Measurements from ENCODE around the gene YIPF3. TPM values are rescaled to one million over a fixed set of nuclear protein-coding genes. Genes with fewer than 3 reads are reported as not detected.

The YIPF3 gene
- total RNA-seq, 4 donors from 2014 or later = 55.6 to 97.9 (median 73.5) TPM

- in situ Hi-C loops (cut with MboI; ENCODE audit: low sequenced_read_pairs in 4 of 4) = loop anchor here in 3 of 4 donors (10.0 to 25.0 kb wide), 2 partner anchors 54 to 271 kb away; partner anchors contain the start of genes DLK2 (in 2 of the 3), DNPH1 (in 1 of the 3) and TTBK1 (in 1 of the 3)
- Histone ChIP-seq H3K36me3 (peaks cover 0 to 48% of the 10 kb centered on the region in 2 donors), H3K9me3 (no peaks in the 10 kb centered on the region), H3K4me3 (no peak overlapping the region), H3K27ac (no peak overlapping the region), H3K27me3 (peaks cover 4 to 7% (median 6%) of the 10 kb centered on the region in 3 donors), H3K4me1 (peaks cover 10 to 12% of the 10 kb centered on the region in 2 donors)
- ATAC-seq (no peak), DNase-seq (no peak)
- intact Hi-C loops (cut with DNase I; ENCODE audit: low total_unique reads) = loop anchor here (5.0 kb wide), 1 partner anchor 141 kb away; the partner anchor contains the start of gene ZNF318
- TF ChIP-seq CTCF (IDR thresholded peaks at IDR 0.05 in 4 of 5, conservative IDR thresholded peaks at IDR 0.05 in 1 of 5) (no peak), POLR2A (IDR thresholded peaks at IDR 0.05) (no peak)
Measured at GRCh38 chr6:43508481-43509141, 8.1 kb downstream of the YIPF3 start.

- peak; percentile 70 to 79 for ATAC-seq
- H3K4me1 ChIP-seq = peaks cover 7 to 12% of the 10 kb centered on the region in 2 donors
- no peak overlapping the region for H3K27ac ChIP-seq
- H3K4me3 ChIP-seq = no peak overlapping the region
- H3K27me3 ChIP-seq = peaks cover 4 to 7% (median 6%) of the 10 kb centered on the region in 3 donors
- in situ Hi-C loops (cut with MboI; ENCODE audit: low sequenced_read_pairs in 4 of 4) (loop anchor here in 3 of 4 donors (10.0 to 25.0 kb wide), 2 partner anchors 52 to 270 kb away; partner anchors contain the start of genes DLK2 (in 2 of the 3), DNPH1 (in 1 of the 3) and TTBK1 (in 1 of the 3)), intact Hi-C loops (cut with DNase I; ENCODE audit: low total_unique reads) (loop anchor here (1.0 to 5.0 kb wide), 2 partner anchors 53 to 140 kb away; partner anchors contain the start of gene ZNF318)
- peaks cover 0 to 48% of the 10 kb centered on the region in 2 donors for H3K36me3 ChIP-seq
- peak; percentile 52 to 75 for DNase-seq
- TF ChIP-seq POLR2A (IDR thresholded peaks at IDR 0.05) (no peak), CTCF (IDR thresholded peaks at IDR 0.05 in 4 of 5, conservative IDR thresholded peaks at IDR 0.05 in 1 of 5) (peak; percentile 83 to 98 (median 96))
- H3K9me3 ChIP-seq = no peaks in the 10 kb centered on the region
Measured at GRCh38 chr6:43506667-43507471, 9.9 kb downstream of the YIPF3 start.

- H3K27me3 ChIP-seq = peaks cover 4 to 7% (median 6%) of the 10 kb centered on the region in 3 donors
- no peak overlapping the region for H3K27ac ChIP-seq
- H3K4me3 ChIP-seq = no peak overlapping the region
- TF ChIP-seq POLR2A (IDR thresholded peaks at IDR 0.05) = no peak
- no peak for TF ChIP-seq CTCF (IDR thresholded peaks at IDR 0.05 in 4 of 5, conservative IDR thresholded peaks at IDR 0.05 in 1 of 5)
- peaks cover 0 to 45% of the 10 kb centered on the region in 2 donors for H3K36me3 ChIP-seq
- ATAC-seq = no peak
- peaks cover 6 to 14% of the 10 kb centered on the region in 2 donors for H3K4me1 ChIP-seq
- no peaks in the 10 kb centered on the region for H3K9me3 ChIP-seq
- DNase-seq = no peak
- in situ Hi-C loops (cut with MboI; ENCODE audit: low sequenced_read_pairs in 4 of 4) = loop anchor here in 3 of 4 donors (10.0 to 25.0 kb wide), 2 partner anchors 51 to 269 kb away; partner anchors contain the start of genes DLK2 (in 2 of the 3), DNPH1 (in 1 of the 3) and TTBK1 (in 1 of the 3)
- intact Hi-C loops (cut with DNase I; ENCODE audit: low total_unique reads) = loop anchor here (1.0 to 5.0 kb wide), 2 partner anchors 52 to 139 kb away; partner anchors contain the start of gene ZNF318
Measured at GRCh38 chr6:43506171-43506570, 10.6 kb downstream of the YIPF3 start.

GRCh38 chr6:43505718-43506117, 11.0 kb downstream of the YIPF3 start:
- Histone ChIP-seq H3K9me3 (no peaks in the 10 kb centered on the region), H3K36me3 (peaks cover 0 to 46% of the 10 kb centered on the region in 2 donors), H3K4me1 (peaks cover 4 to 14% of the 10 kb centered on the region in 2 donors), H3K27me3 (peaks cover 4 to 7% (median 6%) of the 10 kb centered on the region in 3 donors), H3K4me3 (no peak overlapping the region), H3K27ac (no peak overlapping the region)
- in situ Hi-C loops (cut with MboI; ENCODE audit: low sequenced_read_pairs in 4 of 4) = loop anchor here in 3 of 4 donors (10.0 to 25.0 kb wide), 2 partner anchors 51 to 268 kb away; partner anchors contain the start of genes DLK2 (in 2 of the 3), DNPH1 (in 1 of the 3) and TTBK1 (in 1 of the 3)
- DNase-seq (no peak), ATAC-seq (no peak)
- TF ChIP-seq POLR2A (IDR thresholded peaks at IDR 0.05) = no peak
- no peak for TF ChIP-seq CTCF (IDR thresholded peaks at IDR 0.05 in 4 of 5, conservative IDR thresholded peaks at IDR 0.05 in 1 of 5)
- intact Hi-C loops (cut with DNase I; ENCODE audit: low total_unique reads) = loop anchor here (1.0 to 5.0 kb wide), 2 partner anchors 51 to 138 kb away; partner anchors contain the start of gene ZNF318

All from gastrocnemius medialis (tissue), 4 donors.